Endothelial cell of umbilical vein (primary cell): ENCODE data around the gene OR4D1. TPM values are rescaled to one million over a fixed set of nuclear protein-coding genes. Genes with fewer than 3 reads are reported as not detected.
"Not testable (repeated sequence)": the region's sequence is repeated elsewhere in the genome, so short reads cannot be mapped to it uniquely, and the experiment has no call there.

Experiments
- BruUV-seq: library from RNA; stranded (reverse); fragments of 400-500 nt; replicated peaks from 2 replicates; lab custom pipeline; 2021; lab: Mats Ljungman, UMichigan
- CTCF ChIA-PET: fragments of 300-600, 350-600 bp; sonication (Branson Sonifier 250); formaldehyde crosslinking; loops from one replicate; lab custom pipeline; 2021; ENCODE audit warnings: antibody characterized with exemption, inconsistent platforms; lab: Charles Lee
- POLR2A ChIA-PET: fragments of 300-600, 350-600 bp; sonication (Branson Sonifier 250); formaldehyde crosslinking; loops from one replicate; lab custom pipeline; 2021; ENCODE audit warnings: antibody characterized with exemption, inconsistent platforms; lab: Charles Lee
- DNase-seq: peaks from one replicate; pipeline ENCODE4 v3.0.0-alpha.2; 2011; ENCODE audit warnings: low read depth, low spot score
- FAIRE-seq: peaks from 2 replicates; lab custom pipeline; 2011; peaks lifted over from hg19 to GRCh38; lab: Jason Lieb, UNC
- H2AFZ ChIP-seq: 2 replicates; pipeline ENCODE4 v1.6.0; 2012; ENCODE audit warnings: low read depth, low read length, control low read depth, inconsistent platforms
- H3K27ac ChIP-seq: 2 replicates; pipeline ENCODE4 v1.5.1; 2011; ENCODE audit warnings: low read depth, mild to moderate bottlenecking, control low read depth, low read length, moderate library complexity; ENCODE audit not compliant: insufficient read depth
- H3K27me3 ChIP-seq, 2 experiments: 2 replicates each; pipeline versions ENCODE4 v1.6.0 to v1.6.1; 2011; ENCODE audit warnings: low read length in 2 of 2, mixed read lengths in 1 of 2; ENCODE audit not compliant: control insufficient read depth in 2 of 2, insufficient read depth in 2 of 2
- H3K36me3 ChIP-seq, 2 experiments: 2 replicates in 1 of 2; 3 replicates in 1 of 2; pipeline ENCODE4 v1.5.1; 2011; ENCODE audit warnings: low read length in 2 of 2, mild to moderate bottlenecking in 1 of 2, moderate library complexity in 1 of 2; ENCODE audit not compliant: control insufficient read depth in 2 of 2, insufficient read depth in 2 of 2; ENCODE audit errors: extremely low read depth in 1 of 2
- H3K4me1 ChIP-seq: 3 replicates; pipeline ENCODE4 v1.5.1; 2011; ENCODE audit warnings: mild to moderate bottlenecking, low read length; ENCODE audit not compliant: control insufficient read depth, insufficient read depth; ENCODE audit errors: extremely low read depth
- H3K4me2 ChIP-seq: 2 replicates; pipeline ENCODE4 v1.6.1; 2011; ENCODE audit warnings: low read length, control low read depth, mixed read lengths; ENCODE audit not compliant: insufficient read depth
- H3K4me3 ChIP-seq, 3 experiments: fragments of 200-600 bp in 1 of 3; sonication (generic), shearing (Covaris generic) in 1 of 3; replicated peaks in 1 of 3; 2 replicates each; pipeline ENCODE4 v1.5.1; 2011 to 2016; ENCODE audit warnings: control low read depth in 3 of 3, low read length in 3 of 3, mild to moderate bottlenecking in 2 of 3, inconsistent platforms in 1 of 3, low read depth in 1 of 3, moderate library complexity in 1 of 3; ENCODE audit not compliant: insufficient read depth in 1 of 3
- H3K79me2 ChIP-seq: 2 replicates; pipeline ENCODE4 v1.6.0; 2012; ENCODE audit warnings: low read length, inconsistent platforms; ENCODE audit not compliant: control insufficient read depth, insufficient read depth
- H3K9ac ChIP-seq: replicated peaks from 2 replicates; pipeline ENCODE3; 2011; ENCODE audit warnings: low read length, control low read depth; ENCODE audit not compliant: insufficient read depth; ENCODE audit errors: extremely low read depth
- H3K9me1 ChIP-seq: replicated peaks from 3 replicates; pipeline ENCODE4 v1.6.0; 2011; ENCODE audit warnings: mild to moderate bottlenecking, low read length; ENCODE audit not compliant: control insufficient read depth, insufficient read depth; ENCODE audit errors: extremely low read depth
- H3K9me3 ChIP-seq: replicated peaks from 2 replicates; pipeline ENCODE4 v1.5.1; 2012; ENCODE audit warnings: low read length, inconsistent platforms; ENCODE audit not compliant: control insufficient read depth, insufficient read depth
- H4K20me1 ChIP-seq: replicated peaks from 2 replicates; pipeline ENCODE3; 2011; ENCODE audit warnings: mild to moderate bottlenecking, low read length; ENCODE audit not compliant: control insufficient read depth, insufficient read depth; ENCODE audit errors: extremely low read depth
- CTCF ChIP-seq, 2 donors: IDR thresholded peaks; 1 replicate in 1 of 2; 2 replicates in 1 of 2; pipeline ENCODE4 v1.5.1; 2011; ENCODE audit warnings: low read length in 2 of 2, mild to moderate bottlenecking in 2 of 2, moderate library complexity in 2 of 2, control low read depth in 1 of 2, inconsistent platforms in 1 of 2, low read depth in 1 of 2; ENCODE audit not compliant: insufficient read depth in 1 of 2; ENCODE audit errors: extremely low read depth in 1 of 2
- EZH2 ChIP-seq: IDR thresholded peaks from 2 replicates; pipeline ENCODE4 v1.6.1; 2012; ENCODE audit warnings: borderline replicate concordance, low read depth, mild to moderate bottlenecking, moderate library complexity, low read length, inconsistent platforms; ENCODE audit not compliant: severe bottlenecking
- FOS ChIP-seq: IDR thresholded peaks from 2 replicates; pipeline ENCODE4 v1.6.1; 2011; ENCODE audit warnings: mild to moderate bottlenecking, low read length, moderate library complexity, borderline replicate concordance; ENCODE audit not compliant: insufficient read depth
- GATA2 ChIP-seq: IDR thresholded peaks from 2 replicates; pipeline ENCODE4 v1.7.0; 2011; ENCODE audit warnings: low read depth, mild to moderate bottlenecking, moderate library complexity, mixed read lengths, low read length; ENCODE audit not compliant: insufficient read length, insufficient read depth
- JUN ChIP-seq: IDR thresholded peaks from 2 replicates; pipeline ENCODE4 v1.6.1; 2011; ENCODE audit warnings: borderline replicate concordance, low read depth; ENCODE audit not compliant: insufficient read length, insufficient read depth
- MAX ChIP-seq: IDR thresholded peaks from 2 replicates; pipeline ENCODE4 v1.6.1; 2011; ENCODE audit not compliant: insufficient read depth, insufficient read length
- MYC ChIP-seq: IDR thresholded peaks from one replicate; pipeline ENCODE4 v1.6.1; 2011; ENCODE audit warnings: mild to moderate bottlenecking, low read depth, low read length
- POLR2A ChIP-seq: IDR thresholded peaks from 2 replicates; pipeline ENCODE4 v1.6.1; 2012; ENCODE audit warnings: low read depth, mild to moderate bottlenecking, control low read depth, low read length
- POLR2AphosphoS5 ChIP-seq: IDR thresholded peaks from 2 replicates; pipeline ENCODE4 v1.6.1; 2012; ENCODE audit warnings: low read depth, mild to moderate bottlenecking, control low read depth, low read length, moderate library complexity; ENCODE audit not compliant: insufficient read depth
- dilution Hi-C: fragments of 300-500 bp; cut with MboI; formaldehyde crosslinking; loops from one replicate; pipeline ENCODE4 v1.15.0; 2019; ENCODE audit warnings: low sequenced_read_pairs; ENCODE audit not compliant: extremely low pct_ligation_motif_present
- intact Hi-C: fragments of 100-400 bp; cut with micrococcal nuclease; formaldehyde crosslinking; loops from one replicate; pipeline ENCODE4 v1.10.0; 2022
- polyA plus RNA-seq, 4 experiments: library from polyadenylated mRNA; depleted of rRNA in 3 of 4; stranded (reverse) in 3 of 4; unstranded in 1 of 4; fragments of >200 nt; gene quantifications; 2 replicates each; pipeline versions ENCODE4 v1.2.1 to v1.2.3, GENCODE V29; 2011 to 2012; ENCODE audit warnings: missing spikeins in 1 of 4
- total RNA-seq: library from RNA; stranded (reverse); gene quantifications from 2 replicates; pipeline ENCODE4 v1.2.3, GENCODE V29; 2021

Gene OR4D1
- total and polyA plus RNA-seq, 2 donors (not counting 3 experiments of a cell fraction or from before 2014, with no cell fraction given): not detected

- dilution Hi-C loops: no loop called here
- H3K9me3 ChIP-seq: no peaks in the 10 kb centered on the region
- no peak overlapping the region for H3K4me3 ChIP-seq
- DNase-seq: no peak
- peaks cover 0 to 2% of the 10 kb centered on the region in 2 experiments for H3K36me3 ChIP-seq
- no peaks in the 10 kb centered on the region for H3K27me3 ChIP-seq
- ChIA-PET CTCF (interaction anchor here (1.0 to 1.4 kb wide), 4 partner anchors 8 to 17 kb away, joined by 3 to 7 read pairs (median 4); partner anchors contain the start of gene DYNLL2), POLR2A (no interaction called here)
- H3K9ac ChIP-seq: no peak overlapping the region
- no peak for FAIRE-seq
- intact Hi-C loops: no loop called here
- BruUV-seq: no TSS peak
- no peaks in the 10 kb centered on the region for H3K9me1 ChIP-seq
- H4K20me1 ChIP-seq: no peaks in the 10 kb centered on the region
- no peaks in the 10 kb centered on the region for H3K4me1 ChIP-seq
- no peak for TF ChIP-seq JUN
- TF ChIP-seq MAX: no peak
- no peak for TF ChIP-seq EZH2
- TF ChIP-seq POLR2AphosphoS5: no peak
- no peak for TF ChIP-seq POLR2A
- no peak for TF ChIP-seq MYC
- TF ChIP-seq GATA2: no peak
- TF ChIP-seq FOS: no peak
- no peak for TF ChIP-seq CTCF (IDR thresholded peaks at IDR 0.05; ENCODE audit: extremely low read depth in 1 of 2, insufficient read depth in 1 of 2, low read depth in 1 of 2, low read length in 2 of 2)
- no peaks in the 10 kb centered on the region for H3K79me2 ChIP-seq
- no peak overlapping the region for H3K4me2 ChIP-seq
- no peak overlapping the region for H3K27ac ChIP-seq
- H2AFZ ChIP-seq: no peak overlapping the region
Observed at GRCh38 chr17:58100506-58100905, 47.7 kb upstream of the OR4D1 start.

- H3K27me3 ChIP-seq, DNase-seq, BruUV-seq, H3K4me1 ChIP-seq, H3K4me2 ChIP-seq, H4K20me1 ChIP-seq, POLR2A ChIA-PET, H2AFZ ChIP-seq, H3K4me3 ChIP-seq, intact Hi-C loops, H3K79me2 ChIP-seq, H3K9me1 ChIP-seq, dilution Hi-C loops, H3K36me3 ChIP-seq, FAIRE-seq, H3K27ac ChIP-seq, H3K9me3 ChIP-seq, H3K9ac ChIP-seq: not testable (repeated sequence)
- CTCF ChIA-PET: interaction anchor here (1.0 to 1.7 kb wide), 3 partner anchors 11 to 859 kb away, joined by 3 to 5 read pairs (median 3); no protein-coding TSS in a partner anchor
Observed at GRCh38 chr17:58101898-58102297, 46.3 kb upstream of the OR4D1 start.
